Measurements from ENCODE around the gene TOB1.

DNA sequence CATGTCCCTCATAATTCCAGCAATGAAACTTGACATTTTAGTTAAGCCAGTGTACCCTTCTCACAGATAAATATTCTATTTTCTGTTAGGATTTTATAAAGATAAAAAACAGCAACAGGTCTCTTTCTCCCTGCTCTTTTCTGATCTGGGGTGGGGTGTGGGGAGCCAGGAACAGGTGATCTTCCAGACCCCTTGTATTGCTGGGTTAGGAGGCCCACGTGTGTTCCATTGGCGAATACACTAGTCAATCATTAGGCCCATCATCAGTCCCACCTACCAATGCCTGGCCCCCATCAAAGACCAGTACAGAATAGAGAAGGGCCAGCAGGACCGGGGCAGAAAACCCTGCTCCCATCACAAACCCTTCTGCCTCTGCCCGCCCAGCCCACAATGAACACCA is 40.3 kb upstream of the TOB1 start:
- TF ChIP-seq, protein P1, sequence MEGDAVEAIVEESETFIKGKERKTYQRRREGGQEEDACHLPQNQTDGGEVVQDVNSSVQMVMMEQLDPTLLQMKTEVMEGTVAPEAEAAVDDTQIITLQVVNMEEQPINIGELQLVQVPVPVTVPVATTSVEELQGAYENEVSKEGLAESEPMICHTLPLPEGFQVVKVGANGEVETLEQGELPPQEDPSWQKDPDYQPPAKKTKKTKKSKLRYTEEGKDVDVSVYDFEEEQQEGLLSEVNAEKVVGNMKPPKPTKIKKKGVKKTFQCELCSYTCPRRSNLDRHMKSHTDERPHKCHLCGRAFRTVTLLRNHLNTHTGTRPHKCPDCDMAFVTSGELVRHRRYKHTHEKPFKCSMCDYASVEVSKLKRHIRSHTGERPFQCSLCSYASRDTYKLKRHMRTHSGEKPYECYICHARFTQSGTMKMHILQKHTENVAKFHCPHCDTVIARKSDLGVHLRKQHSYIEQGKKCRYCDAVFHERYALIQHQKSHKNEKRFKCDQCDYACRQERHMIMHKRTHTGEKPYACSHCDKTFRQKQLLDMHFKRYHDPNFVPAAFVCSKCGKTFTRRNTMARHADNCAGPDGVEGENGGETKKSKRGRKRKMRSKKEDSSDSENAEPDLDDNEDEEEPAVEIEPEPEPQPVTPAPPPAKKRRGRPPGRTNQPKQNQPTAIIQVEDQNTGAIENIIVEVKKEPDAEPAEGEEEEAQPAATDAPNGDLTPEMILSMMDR (IDR thresholded peaks at IDR 0.05) = no peak
- TF ChIP-seq, protein P2, sequence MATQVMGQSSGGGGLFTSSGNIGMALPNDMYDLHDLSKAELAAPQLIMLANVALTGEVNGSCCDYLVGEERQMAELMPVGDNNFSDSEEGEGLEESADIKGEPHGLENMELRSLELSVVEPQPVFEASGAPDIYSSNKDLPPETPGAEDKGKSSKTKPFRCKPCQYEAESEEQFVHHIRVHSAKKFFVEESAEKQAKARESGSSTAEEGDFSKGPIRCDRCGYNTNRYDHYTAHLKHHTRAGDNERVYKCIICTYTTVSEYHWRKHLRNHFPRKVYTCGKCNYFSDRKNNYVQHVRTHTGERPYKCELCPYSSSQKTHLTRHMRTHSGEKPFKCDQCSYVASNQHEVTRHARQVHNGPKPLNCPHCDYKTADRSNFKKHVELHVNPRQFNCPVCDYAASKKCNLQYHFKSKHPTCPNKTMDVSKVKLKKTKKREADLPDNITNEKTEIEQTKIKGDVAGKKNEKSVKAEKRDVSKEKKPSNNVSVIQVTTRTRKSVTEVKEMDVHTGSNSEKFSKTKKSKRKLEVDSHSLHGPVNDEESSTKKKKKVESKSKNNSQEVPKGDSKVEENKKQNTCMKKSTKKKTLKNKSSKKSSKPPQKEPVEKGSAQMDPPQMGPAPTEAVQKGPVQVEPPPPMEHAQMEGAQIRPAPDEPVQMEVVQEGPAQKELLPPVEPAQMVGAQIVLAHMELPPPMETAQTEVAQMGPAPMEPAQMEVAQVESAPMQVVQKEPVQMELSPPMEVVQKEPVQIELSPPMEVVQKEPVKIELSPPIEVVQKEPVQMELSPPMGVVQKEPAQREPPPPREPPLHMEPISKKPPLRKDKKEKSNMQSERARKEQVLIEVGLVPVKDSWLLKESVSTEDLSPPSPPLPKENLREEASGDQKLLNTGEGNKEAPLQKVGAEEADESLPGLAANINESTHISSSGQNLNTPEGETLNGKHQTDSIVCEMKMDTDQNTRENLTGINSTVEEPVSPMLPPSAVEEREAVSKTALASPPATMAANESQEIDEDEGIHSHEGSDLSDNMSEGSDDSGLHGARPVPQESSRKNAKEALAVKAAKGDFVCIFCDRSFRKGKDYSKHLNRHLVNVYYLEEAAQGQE (IDR thresholded peaks at IDR 0.05; ENCODE audit: low read depth, low read length) = no peak
- 0 out of 4 replicates have a peak, but pooled peaks of 1 of the 2 experiments have one; percentile 39 for TF ChIP-seq EP300 (IDR thresholded peaks at IDR 0.05; ENCODE audit: borderline replicate concordance in 1 of 2, low read depth in 1 of 2, low read length in 1 of 2)
- no peak for TF ChIP-seq POLR2AphosphoS5 (IDR thresholded peaks at IDR 0.05; ENCODE audit: low read depth, low read length)
- no peak for TF ChIP-seq RCOR1 (IDR thresholded peaks at IDR 0.05; ENCODE audit: low read length)
- TF ChIP-seq RFX5 (IDR thresholded peaks at IDR 0.05; ENCODE audit: low read length) = no peak
- TF ChIP-seq, protein P3, sequence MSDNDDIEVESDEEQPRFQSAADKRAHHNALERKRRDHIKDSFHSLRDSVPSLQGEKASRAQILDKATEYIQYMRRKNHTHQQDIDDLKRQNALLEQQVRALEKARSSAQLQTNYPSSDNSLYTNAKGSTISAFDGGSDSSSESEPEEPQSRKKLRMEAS (IDR thresholded peaks at IDR 0.05; ENCODE audit: low read depth) = no peak
- TF ChIP-seq ELF1 (IDR thresholded peaks at IDR 0.05) = no peak
- TF ChIP-seq, protein P4, sequence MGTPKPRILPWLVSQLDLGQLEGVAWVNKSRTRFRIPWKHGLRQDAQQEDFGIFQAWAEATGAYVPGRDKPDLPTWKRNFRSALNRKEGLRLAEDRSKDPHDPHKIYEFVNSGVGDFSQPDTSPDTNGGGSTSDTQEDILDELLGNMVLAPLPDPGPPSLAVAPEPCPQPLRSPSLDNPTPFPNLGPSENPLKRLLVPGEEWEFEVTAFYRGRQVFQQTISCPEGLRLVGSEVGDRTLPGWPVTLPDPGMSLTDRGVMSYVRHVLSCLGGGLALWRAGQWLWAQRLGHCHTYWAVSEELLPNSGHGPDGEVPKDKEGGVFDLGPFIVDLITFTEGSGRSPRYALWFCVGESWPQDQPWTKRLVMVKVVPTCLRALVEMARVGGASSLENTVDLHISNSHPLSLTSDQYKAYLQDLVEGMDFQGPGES (IDR thresholded peaks at IDR 0.05; ENCODE audit: low read depth, low read length) = no peak
- TF ChIP-seq TAF1 (IDR thresholded peaks at IDR 0.05; ENCODE audit: borderline replicate concordance, low read depth, low read length) = no peak
- no peak for TF ChIP-seq MEF2A (IDR thresholded peaks at IDR 0.05; ENCODE audit: borderline replicate concordance, low read depth)
